NK-92 (cell line): Measurements from ENCODE around the gene REV1.
"Not testable (repeated sequence)": the region's sequence is repeated elsewhere in the genome, so short reads cannot be mapped to it uniquely, and the experiment has no call there.

Experiments
- DNase-seq: peaks from one replicate; lab custom pipeline; 2025; ENCODE audit not compliant: unreplicated experiment; lab: John Stamatoyannopoulos, UW

Gene REV1

GRCh38 chr2:99354825-99355224 is 135.0 kb downstream of the REV1 start:
- DNase-seq, result not testable (repeated sequence)

GRCh38 chr2:99354070-99354469 is 135.7 kb downstream of the REV1 start:
- DNase-seq, result no peak
